Stimulated activated CD8-positive, alpha-beta memory T cell treated with anti-CD3 and anti-CD28 coated beads, Interleukin-2, amount 100 ng/mL, for 48 hours (primary cell): ENCODE results near the gene REEP1.
"Not testable (repeated sequence)": the region's sequence is repeated elsewhere in the genome, so short reads cannot be mapped to it uniquely, and the experiment has no call there.

ENCODE experiments used
- DNase-seq, 2 donors: peaks; one replicate each; pipeline ENCODE4 v3.0.0-alpha.2; 2020; ENCODE audit warnings: low read depth in 2 of 2

Gene REEP1

GRCh38 chr2:86283411-86284030 is 53.9 kb downstream of the REEP1 start:
- no peak for DNase-seq

- no peak for DNase-seq
Observed at GRCh38 chr2:86281066-86281700, 56.2 kb downstream of the REEP1 start.

- DNase-seq = no peak
Observed at GRCh38 chr2:86280191-86280667, 57.2 kb downstream of the REEP1 start.

- no peak for DNase-seq
Observed at GRCh38 chr2:86275962-86276361, 61.5 kb downstream of the REEP1 start.

- DNase-seq = no peak
Observed at GRCh38 chr2:86275384-86275799, 62.0 kb downstream of the REEP1 start.

- DNase-seq = no peak
Observed at GRCh38 chr2:86274918-86275275, 62.5 kb downstream of the REEP1 start.

- no peak for DNase-seq
Observed at GRCh38 chr2:86274265-86274917, 63.0 kb downstream of the REEP1 start.

- no peak for DNase-seq
Observed at GRCh38 chr2:86272111-86272510, 65.3 kb downstream of the REEP1 start.

GRCh38 chr2:86271248-86271647 is 66.2 kb downstream of the REEP1 start:
- no peak for DNase-seq

- no peak for DNase-seq
Observed at GRCh38 chr2:86263956-86264355, 73.5 kb downstream of the REEP1 start.

GRCh38 chr2:86260978-86261377 is 76.4 kb downstream of the REEP1 start:
- DNase-seq = no peak

GRCh38 chr2:86258106-86258505 is 79.3 kb downstream of the REEP1 start:
- DNase-seq = no peak

- no peak for DNase-seq
Observed at GRCh38 chr2:86256982-86257381, 80.4 kb downstream of the REEP1 start.

GRCh38 chr2:86256300-86256699 is 81.1 kb downstream of the REEP1 start:
- DNase-seq = no peak

- DNase-seq = no peak
Observed at GRCh38 chr2:86254576-86255538, 82.6 kb downstream of the REEP1 start.

- DNase-seq = no peak
Observed at GRCh38 chr2:86253424-86253823, 84.0 kb downstream of the REEP1 start.

- no peak for DNase-seq
Observed at GRCh38 chr2:86251840-86252266, 85.6 kb downstream of the REEP1 start.

- no peak for DNase-seq
Observed at GRCh38 chr2:86249579-86250391, 87.6 kb downstream of the REEP1 start.

GRCh38 chr2:86249176-86249575 is 88.2 kb downstream of the REEP1 start:
- no peak for DNase-seq

GRCh38 chr2:86245222-86245621 is 92.2 kb downstream of the REEP1 start:
- DNase-seq = not testable (repeated sequence)

GRCh38 chr2:86244781-86245180 is 92.6 kb downstream of the REEP1 start:
- DNase-seq = not testable (repeated sequence)
